SK-N-SH (cell line): Measurements from ENCODE around the gene C1GALT1. TPM values are rescaled to one million over a fixed set of nuclear protein-coding genes. Genes with fewer than 3 reads are reported as not detected.
"Not testable (repeated sequence)": the region's sequence is repeated elsewhere in the genome, so short reads cannot be mapped to it uniquely, and the experiment has no call there.

Experiments
- CTCF ChIA-PET: fragments of 300-600, 350-600 bp; formaldehyde crosslinking; extraction: SDS; loops from one replicate; lab custom pipeline; 2021; lab: Yijun Ruan, JAX
- POLR2A ChIA-PET: fragments of 350-600 bp; sonication (Branson Sonifier 250); formaldehyde crosslinking; extraction: SDS; loops from one replicate; lab custom pipeline; 2020; ENCODE audit warnings: antibody characterized with exemption, inconsistent platforms; lab: Yijun Ruan, JAX
- DNase-seq: peaks from one replicate; pipeline ENCODE4 v3.0.0; 2012
- H2AFZ ChIP-seq: fragments of 200-600 bp; sonication (generic); 2 replicates; pipeline ENCODE4 v1.8.1; 2016; ENCODE audit warnings: antibody characterized with exemption, mild to moderate bottlenecking, low read depth
- H3F3A ChIP-seq: fragments of 200-600 bp; sonication (generic); replicated peaks from 2 replicates; pipeline ENCODE3; 2016; ENCODE audit warnings: antibody characterized with exemption, mild to moderate bottlenecking; ENCODE audit not compliant: insufficient read depth
- H3K27ac ChIP-seq, 2 experiments: fragments of 200-500 bp in 1 of 2; fragments of 200-600 bp in 1 of 2; sonication (Bioruptor generic) in 1 of 2; sonication (generic), shearing (Covaris generic) in 1 of 2; 2 replicates each; pipeline versions ENCODE4 v1.5.1 to v1.6.1; 2014 to 2016; ENCODE audit warnings: low read depth in 2 of 2, inconsistent platforms in 1 of 2, low read length in 1 of 2, mild to moderate bottlenecking in 1 of 2, mixed read lengths in 1 of 2
- H3K27me3 ChIP-seq: fragments of 200-600 bp; sonication (generic), shearing (Covaris generic); 2 replicates; pipeline ENCODE4 v1.6.1; 2016; ENCODE audit warnings: mixed run types; ENCODE audit not compliant: insufficient read depth
- H3K36me3 ChIP-seq, 2 experiments: fragments of 200-500 bp in 1 of 2; fragments of 200-600 bp in 1 of 2; sonication (Bioruptor generic) in 1 of 2; sonication (generic) in 1 of 2; replicated peaks in 1 of 2; 2 replicates each; pipeline versions ENCODE3 to v1.5.1; 2014 to 2016; ENCODE audit warnings: low read length in 1 of 2, mild to moderate bottlenecking in 1 of 2; ENCODE audit not compliant: insufficient read depth in 2 of 2, control insufficient read depth in 1 of 2
- H3K4me1 ChIP-seq, 2 experiments: fragments of 200-500 bp in 1 of 2; fragments of 200-600 bp in 1 of 2; sonication (Bioruptor generic) in 1 of 2; sonication (generic), shearing (Covaris generic) in 1 of 2; 2 replicates each; pipeline versions ENCODE4 v1.5.1 to v1.6.1; 2014 to 2016; ENCODE audit warnings: low read depth in 1 of 2, low read length in 1 of 2, mixed run types in 1 of 2; ENCODE audit not compliant: insufficient read depth in 2 of 2, control insufficient read depth in 1 of 2
- H3K4me2 ChIP-seq: fragments of 200-600 bp; sonication (generic), shearing (Covaris generic); 2 replicates; pipeline ENCODE4 v1.6.1; 2017; ENCODE audit warnings: mixed run types
- H3K4me3 ChIP-seq, 2 experiments: fragments of 200-500 bp in 1 of 2; fragments of 200-600 bp in 1 of 2; sonication (Bioruptor generic) in 1 of 2; sonication (generic), shearing (Covaris generic) in 1 of 2; 2 replicates each; pipeline versions ENCODE4 v1.5.1 to v1.8.1; 2014 to 2016; ENCODE audit warnings: low read depth in 2 of 2, inconsistent platforms in 1 of 2, low read length in 1 of 2, mild to moderate bottlenecking in 1 of 2, mixed read lengths in 1 of 2, moderate library complexity in 1 of 2
- H3K79me2 ChIP-seq: fragments of 200-600 bp; sonication (generic); 2 replicates; pipeline ENCODE4 v1.8.1; 2017; ENCODE audit warnings: mild to moderate bottlenecking; ENCODE audit not compliant: insufficient read depth
- H3K9ac ChIP-seq: fragments of 200-600 bp; sonication (generic); 2 replicates; pipeline ENCODE4 v1.6.1; 2017; ENCODE audit warnings: mixed run types
- H3K9me2 ChIP-seq: fragments of 200-600 bp; sonication (generic); 2 replicates; pipeline ENCODE4 v1.6.1; 2017; ENCODE audit warnings: mixed run types
- H3K9me3 ChIP-seq: fragments of 200-600 bp; sonication (generic); 2 replicates; pipeline ENCODE4 v1.6.1; 2017; ENCODE audit warnings: mixed run types, mild to moderate bottlenecking, moderate library complexity
- H4K20me1 ChIP-seq: fragments of 200-600 bp; sonication (generic); 2 replicates; pipeline ENCODE4 v1.6.1; 2017; ENCODE audit warnings: mild to moderate bottlenecking, mixed run types; ENCODE audit not compliant: insufficient read depth
- CHD2 ChIP-seq: fragments of 150-350 bp; IDR thresholded peaks from 2 replicates; pipeline ENCODE4 v1.6.1; 2018; ENCODE audit warnings: low read length; ENCODE audit not compliant: partially characterized antibody
- ELF1 ChIP-seq: IDR thresholded peaks from 2 replicates; pipeline ENCODE4 v1.4.0; 2012
- FOXJ3 ChIP-seq: sonication (generic); formaldehyde crosslinking; IDR thresholded peaks from 2 replicates; pipeline ENCODE4 v1.5.1; 2020; ENCODE audit warnings: mild to moderate bottlenecking, missing genetic modification reagents
- FOXM1 ChIP-seq: IDR thresholded peaks from 2 replicates; pipeline ENCODE4 v1.4.0; 2012; ENCODE audit warnings: low read depth, mild to moderate bottlenecking
- GATA2 ChIP-seq: sonication (generic); formaldehyde crosslinking; IDR thresholded peaks from 2 replicates; pipeline ENCODE4 v1.5.0; 2020; ENCODE audit warnings: mild to moderate bottlenecking, missing genetic modification reagents
- MXI1 ChIP-seq: IDR thresholded peaks from 2 replicates; pipeline ENCODE4 v1.6.1; 2012; ENCODE audit warnings: mild to moderate bottlenecking, low read depth, low read length, improper control_type of control experiment
- RAD21 ChIP-seq: IDR thresholded peaks from 2 replicates; pipeline ENCODE4 v1.6.1; 2012; ENCODE audit warnings: mild to moderate bottlenecking, low read length
- RCOR1 ChIP-seq: fragments of 150-350 bp; IDR thresholded peaks from 2 replicates; pipeline ENCODE4 v1.6.1; 2017; ENCODE audit warnings: antibody characterized with exemption, low read length
- RFX5 ChIP-seq: IDR thresholded peaks from 2 replicates; pipeline ENCODE4 v1.6.1; 2012; ENCODE audit warnings: mild to moderate bottlenecking, improper control_type of control experiment, low read length
- RXRA ChIP-seq: IDR thresholded peaks from 2 replicates; pipeline ENCODE4 v1.4.0; 2012; ENCODE audit warnings: low read depth, mild to moderate bottlenecking, borderline replicate concordance
- TAF1 ChIP-seq: IDR thresholded peaks from 2 replicates; pipeline ENCODE4 v1.6.1; 2012; ENCODE audit warnings: low read depth, mild to moderate bottlenecking, low read length, moderate library complexity, borderline replicate concordance
- YY1 ChIP-seq: IDR thresholded peaks from 2 replicates; pipeline ENCODE4 v1.4.0; 2012; ENCODE audit warnings: low read depth, mild to moderate bottlenecking
- whole genome bisulfite sequencing: methylation state at CpG from one replicate; pipeline ENCODE4 v1.1.6; 2017; ENCODE audit warnings: low lambda C conversion rate; 5-methylcytosine and 5-hydroxymethylcytosine counted together
- polyA plus RNA-seq, 3 experiments: library from polyadenylated mRNA; depleted of rRNA; stranded (reverse); fragments of >200 nt; gene quantifications; 2 replicates each; pipeline ENCODE4 v1.2.3, GENCODE V29; 2012
- TF ChIP-seq, protein P1 (sequence below): fragments of 200-600 bp; sonication (generic); IDR thresholded peaks from 2 replicates; pipeline ENCODE4 v1.6.1; 2017; ENCODE audit warnings: antibody characterized with exemption, mild to moderate bottlenecking, moderate library complexity
- TF ChIP-seq, protein P2 (sequence below): IDR thresholded peaks from 2 replicates; pipeline ENCODE4 v1.4.0; 2012; ENCODE audit warnings: low read depth
- TF ChIP-seq, protein P3 (sequence below): IDR thresholded peaks from 2 replicates; pipeline ENCODE4 v1.4.0; 2012; ENCODE audit warnings: low read depth, borderline replicate concordance
- TF ChIP-seq, protein P4 (sequence below): IDR thresholded peaks from 2 replicates; pipeline ENCODE4; 2012
- TF ChIP-seq, protein P5 (sequence below): fragments of 150-350 bp; IDR thresholded peaks from 2 replicates; pipeline ENCODE4 v1.6.1; 2017; ENCODE audit warnings: antibody characterized with exemption, low read length, low read depth, borderline replicate concordance
- TF ChIP-seq, protein P6 (sequence below): IDR thresholded peaks from 2 replicates; pipeline ENCODE4 v1.4.0; 2012; ENCODE audit warnings: low read depth, borderline replicate concordance

The C1GALT1 gene
- polyA plus RNA-seq, 1 of the 3 experiments (the other 2 are of a cell fraction): 15.2 TPM

DNA sequence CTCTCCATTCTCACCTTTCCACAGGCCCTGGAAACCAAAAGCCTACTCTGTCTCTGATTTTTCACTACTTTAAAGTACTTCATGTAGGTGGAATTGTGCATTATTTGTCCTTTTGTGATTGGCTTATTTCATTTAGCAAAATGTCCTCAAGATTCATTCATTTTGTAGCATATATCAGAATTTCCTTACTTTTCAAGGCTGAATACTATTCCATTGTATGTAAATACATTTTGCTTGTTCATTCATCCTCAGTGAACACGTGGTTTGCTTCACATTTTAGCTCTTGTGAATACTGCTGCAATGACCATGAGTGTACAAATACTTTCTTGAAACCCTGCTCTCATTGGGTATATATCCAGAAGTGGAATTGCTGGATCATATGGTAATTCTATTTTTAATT, 8.8 kb downstream of the C1GALT1 start:
- H3K36me3 ChIP-seq: peaks cover 0 to 4% of the 10 kb centered on the region in 2 experiments
- WGBS: 75% methylated on average over 1 of the region's 1 CpG
- TF ChIP-seq, protein P1, sequence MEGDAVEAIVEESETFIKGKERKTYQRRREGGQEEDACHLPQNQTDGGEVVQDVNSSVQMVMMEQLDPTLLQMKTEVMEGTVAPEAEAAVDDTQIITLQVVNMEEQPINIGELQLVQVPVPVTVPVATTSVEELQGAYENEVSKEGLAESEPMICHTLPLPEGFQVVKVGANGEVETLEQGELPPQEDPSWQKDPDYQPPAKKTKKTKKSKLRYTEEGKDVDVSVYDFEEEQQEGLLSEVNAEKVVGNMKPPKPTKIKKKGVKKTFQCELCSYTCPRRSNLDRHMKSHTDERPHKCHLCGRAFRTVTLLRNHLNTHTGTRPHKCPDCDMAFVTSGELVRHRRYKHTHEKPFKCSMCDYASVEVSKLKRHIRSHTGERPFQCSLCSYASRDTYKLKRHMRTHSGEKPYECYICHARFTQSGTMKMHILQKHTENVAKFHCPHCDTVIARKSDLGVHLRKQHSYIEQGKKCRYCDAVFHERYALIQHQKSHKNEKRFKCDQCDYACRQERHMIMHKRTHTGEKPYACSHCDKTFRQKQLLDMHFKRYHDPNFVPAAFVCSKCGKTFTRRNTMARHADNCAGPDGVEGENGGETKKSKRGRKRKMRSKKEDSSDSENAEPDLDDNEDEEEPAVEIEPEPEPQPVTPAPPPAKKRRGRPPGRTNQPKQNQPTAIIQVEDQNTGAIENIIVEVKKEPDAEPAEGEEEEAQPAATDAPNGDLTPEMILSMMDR: no peak
- TF ChIP-seq, protein P2, sequence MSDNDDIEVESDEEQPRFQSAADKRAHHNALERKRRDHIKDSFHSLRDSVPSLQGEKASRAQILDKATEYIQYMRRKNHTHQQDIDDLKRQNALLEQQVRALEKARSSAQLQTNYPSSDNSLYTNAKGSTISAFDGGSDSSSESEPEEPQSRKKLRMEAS: no peak
- no peak for TF ChIP-seq FOXM1
- TF ChIP-seq, protein P3, sequence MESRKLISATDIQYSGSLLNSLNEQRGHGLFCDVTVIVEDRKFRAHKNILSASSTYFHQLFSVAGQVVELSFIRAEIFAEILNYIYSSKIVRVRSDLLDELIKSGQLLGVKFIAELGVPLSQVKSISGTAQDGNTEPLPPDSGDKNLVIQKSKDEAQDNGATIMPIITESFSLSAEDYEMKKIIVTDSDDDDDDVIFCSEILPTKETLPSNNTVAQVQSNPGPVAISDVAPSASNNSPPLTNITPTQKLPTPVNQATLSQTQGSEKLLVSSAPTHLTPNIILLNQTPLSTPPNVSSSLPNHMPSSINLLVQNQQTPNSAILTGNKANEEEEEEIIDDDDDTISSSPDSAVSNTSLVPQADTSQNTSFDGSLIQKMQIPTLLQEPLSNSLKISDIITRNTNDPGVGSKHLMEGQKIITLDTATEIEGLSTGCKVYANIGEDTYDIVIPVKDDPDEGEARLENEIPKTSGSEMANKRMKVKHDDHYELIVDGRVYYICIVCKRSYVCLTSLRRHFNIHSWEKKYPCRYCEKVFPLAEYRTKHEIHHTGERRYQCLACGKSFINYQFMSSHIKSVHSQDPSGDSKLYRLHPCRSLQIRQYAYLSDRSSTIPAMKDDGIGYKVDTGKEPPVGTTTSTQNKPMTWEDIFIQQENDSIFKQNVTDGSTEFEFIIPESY: no peak
- TF ChIP-seq RAD21: no peak
- TF ChIP-seq FOXJ3 (CRISPR knock-in tag): no peak
- TF ChIP-seq RCOR1: no peak
- TF ChIP-seq RXRA: no peak
- TF ChIP-seq, protein P4, sequence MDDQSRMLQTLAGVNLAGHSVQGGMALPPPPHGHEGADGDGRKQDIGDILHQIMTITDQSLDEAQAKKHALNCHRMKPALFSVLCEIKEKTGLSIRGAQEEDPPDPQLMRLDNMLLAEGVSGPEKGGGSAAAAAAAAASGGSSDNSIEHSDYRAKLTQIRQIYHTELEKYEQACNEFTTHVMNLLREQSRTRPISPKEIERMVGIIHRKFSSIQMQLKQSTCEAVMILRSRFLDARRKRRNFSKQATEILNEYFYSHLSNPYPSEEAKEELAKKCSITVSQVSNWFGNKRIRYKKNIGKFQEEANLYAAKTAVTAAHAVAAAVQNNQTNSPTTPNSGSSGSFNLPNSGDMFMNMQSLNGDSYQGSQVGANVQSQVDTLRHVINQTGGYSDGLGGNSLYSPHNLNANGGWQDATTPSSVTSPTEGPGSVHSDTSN: no peak
- no peak for TF ChIP-seq RFX5
- no peak for TF ChIP-seq MXI1
- no peak for TF ChIP-seq GATA2 (CRISPR knock-in tag)
- TF ChIP-seq CHD2: no peak
- TF ChIP-seq TAF1: no peak
- TF ChIP-seq ELF1: no peak
- TF ChIP-seq, protein P5, sequence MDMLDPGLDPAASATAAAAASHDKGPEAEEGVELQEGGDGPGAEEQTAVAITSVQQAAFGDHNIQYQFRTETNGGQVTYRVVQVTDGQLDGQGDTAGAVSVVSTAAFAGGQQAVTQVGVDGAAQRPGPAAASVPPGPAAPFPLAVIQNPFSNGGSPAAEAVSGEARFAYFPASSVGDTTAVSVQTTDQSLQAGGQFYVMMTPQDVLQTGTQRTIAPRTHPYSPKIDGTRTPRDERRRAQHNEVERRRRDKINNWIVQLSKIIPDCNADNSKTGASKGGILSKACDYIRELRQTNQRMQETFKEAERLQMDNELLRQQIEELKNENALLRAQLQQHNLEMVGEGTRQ: no peak
- TF ChIP-seq YY1: no peak
- TF ChIP-seq, protein P6, sequence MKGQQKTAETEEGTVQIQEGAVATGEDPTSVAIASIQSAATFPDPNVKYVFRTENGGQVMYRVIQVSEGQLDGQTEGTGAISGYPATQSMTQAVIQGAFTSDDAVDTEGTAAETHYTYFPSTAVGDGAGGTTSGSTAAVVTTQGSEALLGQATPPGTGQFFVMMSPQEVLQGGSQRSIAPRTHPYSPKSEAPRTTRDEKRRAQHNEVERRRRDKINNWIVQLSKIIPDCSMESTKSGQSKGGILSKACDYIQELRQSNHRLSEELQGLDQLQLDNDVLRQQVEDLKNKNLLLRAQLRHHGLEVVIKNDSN: no peak
- TF ChIP-seq, all 33 proteins: peak for 0
- CTCF ChIA-PET: interaction anchor here (1.3 to 1.7 kb wide), 3 partner anchors 9 to 18 kb away, joined by 3 to 5 read pairs (median 4); partner anchors contain the start of gene C1GALT1
- peaks cover 6 to 12% of the 10 kb centered on the region in 2 experiments; a peak in 3 of 4 replicates for H3K4me1 ChIP-seq
- POLR2A ChIA-PET: no interaction called here
- H4K20me1 ChIP-seq: peaks cover 8% of the 10 kb centered on the region; the same call in 1 of the 2 replicates
- no peaks in the 10 kb centered on the region for H3K27me3 ChIP-seq
- no peaks in the 10 kb centered on the region; the same call in 1 of the 2 replicates for H3K9me3 ChIP-seq
- H3K79me2 ChIP-seq: peaks cover 88% of the 10 kb centered on the region
- no peaks in the 10 kb centered on the region for H3K9me2 ChIP-seq
- no peak for DNase-seq
- peaks cover 4% of the 10 kb centered on the region for H3F3A ChIP-seq
- no peak overlapping the region for H3K27ac ChIP-seq
- no peak overlapping the region for H3K9ac ChIP-seq
- H3K4me3 ChIP-seq: no peak overlapping the region
- H2AFZ ChIP-seq: no peak overlapping the region
- no peak overlapping the region for H3K4me2 ChIP-seq

DNA sequence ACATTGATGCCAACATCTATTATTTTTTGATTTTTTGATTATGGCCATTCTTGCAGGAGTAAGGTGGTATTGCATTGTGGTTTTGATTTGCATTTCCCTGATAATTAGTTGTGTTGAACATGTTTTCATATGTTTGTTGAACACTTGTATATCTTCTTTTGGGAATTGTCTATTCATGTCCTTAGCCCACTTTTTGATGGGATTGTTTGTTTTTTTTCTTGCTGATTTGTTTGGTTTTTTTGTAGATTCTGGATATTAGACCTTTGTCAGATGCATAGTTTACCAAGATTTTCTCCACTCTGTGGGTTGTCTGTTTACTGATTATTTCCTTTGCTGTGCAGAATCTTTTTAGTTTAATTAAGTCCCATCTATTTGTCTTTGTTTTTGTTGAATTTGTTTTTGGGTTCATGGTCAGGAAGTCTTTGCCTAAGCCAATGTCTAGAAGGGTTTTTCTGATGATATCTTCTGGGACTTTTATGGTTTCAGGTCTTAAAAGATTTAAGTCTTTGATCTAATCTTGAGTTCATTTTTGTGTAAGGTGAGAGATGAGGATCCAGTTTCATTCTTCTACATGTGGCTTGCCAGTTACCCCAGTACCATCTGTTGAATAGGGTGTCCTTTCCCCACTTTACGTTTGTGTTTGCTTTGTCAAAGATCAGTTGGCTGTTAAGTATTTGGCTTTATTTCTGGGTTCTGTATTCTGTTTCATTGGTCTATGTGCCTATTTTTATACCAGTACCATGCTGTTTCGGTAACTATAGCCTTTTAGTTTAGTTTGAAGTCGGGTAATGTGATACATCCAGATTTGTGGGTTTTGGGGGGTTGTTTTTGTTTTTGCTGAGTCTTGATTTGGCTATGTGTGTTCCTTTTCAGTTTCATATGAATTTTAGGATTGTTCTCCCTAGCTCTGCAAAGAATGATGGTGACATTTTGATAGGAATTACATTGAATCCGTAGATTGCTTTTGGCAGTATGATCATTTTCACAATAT, 10.7 kb downstream of the C1GALT1 start:
- H3K4me2 ChIP-seq, CTCF ChIA-PET, H3K27ac ChIP-seq, H3K4me3 ChIP-seq, DNase-seq, H3K27me3 ChIP-seq, POLR2A ChIA-PET, H3K9me3 ChIP-seq, H3K4me1 ChIP-seq, H3K9ac ChIP-seq, H3K9me2 ChIP-seq, H2AFZ ChIP-seq, H4K20me1 ChIP-seq, H3F3A ChIP-seq, H3K36me3 ChIP-seq: not testable (repeated sequence)
- H3K79me2 ChIP-seq: peaks cover 88% of the 10 kb centered on the region
- WGBS: 93% methylated on average over 4 of the region's 4 CpGs
